HG03565 (cell line): ENCODE measurements around the gene HIP1.
"Not testable (repeated sequence)": the region's sequence is repeated elsewhere in the genome, so short reads cannot be mapped to it uniquely, and the experiment has no call there.

Experiments used
- ATAC-seq: cut with Tn5 transposase; IDR thresholded peaks from one replicate; pipeline ENCODE4 v1.9.1; 2021; ENCODE audit warnings: mild to moderate bottlenecking, moderate library complexity; ENCODE audit not compliant: unreplicated experiment

HIP1 gene

GRCh38 chr7:75687246-75688088 is 51.3 kb downstream of the HIP1 start:
- no peak for ATAC-seq

GRCh38 chr7:75686551-75686950 is 52.2 kb downstream of the HIP1 start:
- ATAC-seq = no peak

- ATAC-seq = not testable (repeated sequence)
Measured at GRCh38 chr7:75682052-75682451, 56.7 kb downstream of the HIP1 start.

- ATAC-seq = no peak
Measured at GRCh38 chr7:75679060-75679459, 59.7 kb downstream of the HIP1 start.

GRCh38 chr7:75669579-75669978 is 69.2 kb downstream of the HIP1 start:
- no peak for ATAC-seq

DNA sequence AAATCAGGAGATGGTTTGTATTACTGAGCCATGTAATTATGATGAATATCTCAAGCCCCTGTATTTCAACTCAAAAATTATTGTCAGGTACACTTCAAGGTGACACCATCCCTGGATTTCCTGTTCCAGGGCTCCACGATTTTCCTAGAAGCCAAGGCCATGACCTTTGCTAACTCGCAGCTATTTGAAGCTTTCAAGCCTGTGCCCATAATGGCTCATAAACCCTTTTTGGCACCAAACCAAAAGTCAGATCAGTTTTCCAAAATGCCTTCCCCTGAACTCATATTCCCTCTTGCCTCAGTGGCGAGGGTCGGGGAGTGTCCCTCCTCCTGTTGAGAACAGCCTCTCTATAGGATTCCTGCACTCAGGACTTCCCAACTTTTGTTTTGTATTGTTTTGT is 70.8 kb downstream of the HIP1 start:
- no peak for ATAC-seq

- peak; percentile 31 for ATAC-seq
Measured at GRCh38 chr7:75663302-75663907, 75.3 kb downstream of the HIP1 start.

- peak; percentile 77 for ATAC-seq
Measured at GRCh38 chr7:75662579-75663301, 76.0 kb downstream of the HIP1 start.

- ATAC-seq = no peak
Measured at GRCh38 chr7:75660566-75661215, 78.0 kb downstream of the HIP1 start.

- ATAC-seq = no peak
Measured at GRCh38 chr7:75658802-75659201, 79.9 kb downstream of the HIP1 start.

GRCh38 chr7:75658369-75658768 is 80.4 kb downstream of the HIP1 start:
- ATAC-seq = no peak

DNA sequence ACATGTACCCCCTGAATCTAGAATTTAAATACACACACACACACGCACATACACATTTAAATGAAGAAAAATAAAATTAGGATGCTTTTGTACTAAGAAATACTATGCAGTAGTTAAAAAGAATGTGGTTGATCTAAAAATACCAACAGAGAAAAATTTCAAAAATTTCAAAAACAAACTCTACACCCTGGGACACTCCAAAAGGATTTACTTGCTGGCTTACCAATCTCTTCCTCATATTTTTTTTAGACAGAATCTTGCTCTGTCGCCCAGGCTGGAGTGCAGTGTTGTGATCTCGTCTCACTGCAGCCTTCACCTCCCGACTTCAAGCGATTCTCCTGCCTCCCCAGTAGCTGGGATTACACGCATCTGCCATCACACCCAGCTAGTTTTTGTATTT is 80.9 kb downstream of the HIP1 start:
- ATAC-seq = no peak

DNA sequence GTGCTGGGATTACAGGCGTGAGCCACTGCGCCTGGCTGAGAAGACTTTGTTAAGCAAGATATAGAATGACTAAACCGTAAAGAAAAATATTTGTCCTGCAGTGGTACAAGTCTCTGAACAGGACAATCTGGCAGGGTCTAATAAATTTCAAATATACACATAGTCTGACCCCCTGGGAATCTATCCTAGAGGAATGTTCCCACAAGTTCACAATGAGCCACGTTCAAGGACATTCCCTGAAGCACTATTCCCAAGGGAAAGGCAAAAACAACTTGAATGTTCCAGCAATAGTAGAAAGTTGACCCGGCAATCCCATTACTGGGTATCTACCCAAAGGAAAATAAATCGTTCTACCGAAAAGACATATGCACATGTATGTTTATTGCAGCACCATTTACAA is 82.0 kb downstream of the HIP1 start:
- no peak for ATAC-seq

DNA sequence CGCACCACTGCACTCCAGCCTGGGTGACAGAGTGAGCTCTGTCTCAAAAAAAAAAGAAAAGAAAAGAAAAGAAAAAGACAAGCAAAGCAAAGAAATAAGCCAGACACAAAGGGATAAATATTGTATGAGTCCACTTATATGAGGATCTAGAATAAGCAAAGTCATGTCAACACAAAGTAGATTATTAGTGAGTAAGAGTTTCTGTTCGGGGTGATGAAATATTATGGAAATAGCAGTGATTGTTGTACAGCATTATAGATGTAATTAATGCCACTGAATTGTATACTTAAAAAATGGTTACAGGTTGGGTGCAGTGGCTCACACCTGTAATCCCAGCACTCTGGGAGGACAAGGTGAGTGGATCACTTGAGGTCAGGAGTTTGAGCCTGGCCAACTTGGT is 83.2 kb downstream of the HIP1 start:
- ATAC-seq = no peak

DNA sequence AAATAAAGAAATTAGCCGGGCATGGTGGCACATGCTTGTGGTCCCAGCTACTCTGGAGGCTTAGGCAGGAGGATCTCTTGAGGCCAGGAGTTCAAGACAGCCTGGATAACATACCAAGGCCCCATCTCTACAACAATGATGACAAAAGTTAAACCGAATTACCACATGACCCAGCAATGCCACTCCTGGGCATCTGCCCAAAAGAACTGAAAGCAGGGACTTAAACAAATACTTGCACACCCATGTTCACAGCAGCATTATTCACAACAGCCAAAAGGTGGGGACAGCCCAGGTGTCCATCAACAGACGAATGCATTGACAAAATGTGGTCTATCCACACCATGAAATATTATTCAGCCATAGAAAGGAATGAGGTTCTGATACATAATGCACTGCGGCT is 83.9 kb downstream of the HIP1 start:
- ATAC-seq = no peak

DNA sequence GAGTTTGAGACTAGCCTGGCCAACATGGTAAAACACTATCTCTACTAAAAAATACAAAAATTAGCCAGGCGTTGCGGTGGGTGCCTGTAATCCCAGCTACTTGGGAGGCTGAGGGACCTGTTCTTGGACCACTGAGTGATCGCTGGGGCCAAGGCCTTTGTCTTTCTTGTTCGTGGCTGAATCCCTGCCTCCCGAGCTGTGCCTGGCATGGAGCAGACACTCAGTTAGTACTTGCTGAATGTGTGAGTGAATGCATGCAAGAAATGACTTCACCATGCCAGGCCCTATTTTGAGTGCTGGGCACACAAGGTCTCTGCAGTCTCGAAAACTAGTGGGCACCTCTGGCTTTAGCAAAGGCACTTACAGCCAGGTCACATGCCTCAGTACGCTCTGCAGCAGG is 85.1 kb downstream of the HIP1 start:
- ATAC-seq = no peak

GRCh38 chr7:75652788-75653187 is 86.0 kb downstream of the HIP1 start:
- no peak for ATAC-seq

DNA sequence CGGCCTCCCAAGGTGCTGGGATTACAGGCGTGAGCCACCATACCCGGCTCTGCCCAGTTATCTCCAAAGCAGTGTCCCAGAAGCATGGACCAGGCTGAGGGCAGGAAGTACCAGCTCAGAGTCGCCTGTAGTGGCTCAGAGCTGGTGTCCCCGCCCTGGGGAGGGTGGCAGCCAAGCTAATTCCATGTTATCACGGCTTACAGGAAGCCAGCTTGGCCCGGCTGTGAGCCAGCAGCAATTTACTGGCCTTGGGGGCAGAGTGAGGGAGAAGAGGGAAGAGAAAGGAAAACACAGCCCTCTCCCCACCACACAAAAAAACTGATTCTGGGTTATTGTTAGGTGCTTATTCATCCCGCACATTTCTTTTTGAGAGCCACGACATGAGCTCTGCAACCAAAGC is 88.1 kb downstream of the HIP1 start:
- no peak for ATAC-seq

- ATAC-seq = no peak
Measured at GRCh38 chr7:75650062-75650461, 88.7 kb downstream of the HIP1 start.

- no peak for ATAC-seq
Measured at GRCh38 chr7:75649462-75649861, 89.3 kb downstream of the HIP1 start.

- no peak for ATAC-seq
Measured at GRCh38 chr7:75647709-75648438, 90.9 kb downstream of the HIP1 start.
